ENCODE data around the gene MMP21.

Gene MMP21

DNA sequence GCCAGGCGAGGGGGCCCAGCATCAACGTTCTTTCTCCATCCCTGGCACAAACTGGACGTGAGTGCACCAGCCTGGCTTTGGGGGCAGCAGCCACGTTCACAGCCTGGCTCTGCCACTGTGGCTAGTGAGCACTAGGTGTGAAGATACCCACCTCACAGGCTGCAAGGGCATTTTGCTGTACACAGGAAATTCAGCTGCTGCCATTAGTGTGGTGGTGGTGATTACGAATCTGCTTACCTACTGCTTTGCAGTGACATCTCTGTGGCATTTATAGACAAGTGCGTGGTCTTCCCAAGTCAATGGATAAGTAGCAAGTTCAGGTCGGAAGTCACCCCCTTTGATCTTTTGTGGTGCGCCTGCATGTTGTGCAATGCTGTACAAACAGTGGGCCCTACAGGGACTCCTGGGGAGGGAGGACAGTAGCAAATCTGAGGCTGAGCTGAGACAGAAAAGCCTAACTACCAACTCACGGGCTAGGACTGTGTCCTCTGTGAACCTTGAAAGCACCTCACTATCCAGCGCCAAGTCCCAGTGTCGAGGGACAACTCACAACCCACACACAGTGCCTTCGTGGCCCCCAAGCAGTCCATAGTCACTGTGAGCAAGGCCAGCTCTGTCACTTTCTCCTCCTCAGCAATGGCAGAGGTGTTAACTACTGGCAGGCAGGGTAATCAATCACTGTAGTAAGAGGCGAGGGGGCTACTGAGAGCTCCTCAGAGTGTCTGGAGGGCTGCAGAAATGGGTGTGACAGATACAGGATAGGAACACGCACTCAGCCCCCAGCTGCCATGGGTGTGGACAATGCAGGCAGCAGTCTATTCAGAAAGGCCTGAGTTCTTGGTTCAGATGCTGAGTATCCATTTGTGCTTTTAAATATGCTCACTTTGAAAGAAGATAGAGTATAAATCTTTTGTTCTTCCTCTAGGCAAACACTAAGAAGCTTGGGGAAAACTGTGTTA lies 17.0 kb upstream of the MMP21 start:
- no peak for DNase-seq (ENCODE audit: low read depth)

DNA sequence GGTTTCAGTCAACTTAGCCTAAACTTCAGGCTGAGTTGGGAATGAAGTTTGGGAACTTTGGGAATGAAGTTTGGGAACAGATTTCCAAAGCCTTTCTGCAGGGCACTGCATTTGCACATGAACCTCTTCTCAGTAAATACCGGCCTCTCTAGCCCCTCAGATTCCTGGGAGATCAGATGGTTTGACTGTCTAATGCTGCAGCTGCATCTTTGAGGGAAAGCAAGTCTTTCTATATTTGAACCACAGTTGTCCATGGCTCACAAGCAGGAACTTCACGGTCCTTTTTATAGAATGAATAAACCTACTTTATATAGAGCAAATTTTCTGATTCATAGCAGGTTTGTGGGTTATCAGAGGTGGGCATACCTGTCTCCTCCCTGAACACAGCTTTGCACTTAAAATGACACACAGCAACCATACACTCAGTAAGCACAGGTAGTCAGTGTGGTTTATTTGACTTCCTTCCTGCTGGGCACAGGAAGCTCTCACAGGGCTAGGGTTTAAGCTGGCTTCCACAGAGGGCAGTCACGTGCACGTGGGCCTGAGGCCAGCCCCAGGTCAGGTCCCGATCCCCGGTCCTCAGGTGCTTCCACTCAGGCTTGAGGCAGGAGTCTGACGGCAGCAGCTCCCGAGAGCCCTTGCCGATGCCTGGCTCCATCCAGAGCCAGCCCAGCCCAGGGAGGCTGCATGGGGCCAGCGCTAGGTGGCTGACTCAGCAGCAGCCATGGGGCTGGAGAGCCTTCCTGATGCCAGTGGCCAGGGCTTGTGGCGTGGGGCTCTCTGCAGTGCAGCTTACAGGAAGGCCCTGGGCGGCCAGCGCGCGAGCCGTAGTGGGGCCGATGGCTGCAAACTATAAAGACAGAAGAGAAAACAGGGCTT lies 12.8 kb upstream of the MMP21 start:
- no peak for DNase-seq (ENCODE audit: low read depth)

DNA sequence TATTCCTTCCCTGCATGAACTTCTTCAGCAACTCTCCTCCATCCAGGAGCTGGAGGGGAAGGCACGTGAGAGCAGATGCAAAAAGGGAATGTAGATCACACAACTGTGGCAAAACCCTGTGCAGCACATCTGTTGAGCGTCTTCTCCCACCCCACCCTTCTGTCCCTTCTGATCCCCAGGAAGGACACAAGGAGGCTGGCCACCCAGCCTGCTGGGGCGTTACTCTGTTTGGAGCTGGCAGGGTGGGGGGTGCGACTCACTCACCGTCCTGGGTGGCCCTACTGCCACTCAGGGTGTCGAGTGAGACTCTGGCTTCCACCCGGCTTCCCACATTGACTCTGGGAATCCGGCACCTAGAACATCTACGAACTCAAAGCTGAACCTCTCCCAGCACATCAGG lies 10.2 kb upstream of the MMP21 start:
- DNase-seq (ENCODE audit: low read depth) = no peak

DNA sequence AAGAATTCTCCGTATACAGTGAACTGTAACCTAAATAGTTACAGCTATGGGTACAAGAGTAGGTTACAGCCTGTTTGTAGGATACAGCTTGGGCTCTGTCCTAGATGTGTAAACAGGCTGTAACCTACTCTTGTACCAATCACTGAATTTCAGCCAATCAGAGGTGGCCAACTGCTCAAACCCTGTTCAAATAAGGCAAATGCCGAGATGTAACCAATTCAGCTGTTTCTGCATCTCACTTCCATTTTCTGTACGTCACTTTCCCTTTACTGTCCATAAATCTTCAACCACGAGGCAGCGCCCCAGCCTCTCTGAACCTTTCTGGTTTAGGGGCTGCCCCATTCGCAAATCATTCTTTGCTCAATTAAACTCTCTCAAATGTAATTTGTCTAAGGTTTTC lies 8.3 kb upstream of the MMP21 start:
- DNase-seq (ENCODE audit: low read depth) = no peak

DNA sequence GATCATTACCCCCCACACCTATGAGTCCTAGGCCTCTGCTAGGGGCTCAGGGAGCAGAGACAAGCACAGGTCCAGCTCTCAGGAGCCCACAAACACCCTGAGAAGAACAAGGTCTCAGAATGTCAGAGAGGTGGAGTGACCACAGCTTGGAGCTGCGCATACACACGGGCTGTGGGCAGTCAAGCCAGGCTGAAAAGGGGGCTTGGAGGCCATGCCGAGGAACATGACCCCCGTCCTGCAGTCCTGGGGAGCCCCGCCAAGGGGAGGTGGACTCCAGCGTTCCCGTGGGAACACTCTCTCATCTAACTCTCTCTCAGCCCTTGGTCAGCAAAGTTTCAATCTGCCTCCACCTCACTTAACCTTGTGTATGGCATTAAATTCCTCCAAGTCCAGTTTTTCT lies 7.8 kb upstream of the MMP21 start:
- DNase-seq (ENCODE audit: low read depth) = no peak

DNA sequence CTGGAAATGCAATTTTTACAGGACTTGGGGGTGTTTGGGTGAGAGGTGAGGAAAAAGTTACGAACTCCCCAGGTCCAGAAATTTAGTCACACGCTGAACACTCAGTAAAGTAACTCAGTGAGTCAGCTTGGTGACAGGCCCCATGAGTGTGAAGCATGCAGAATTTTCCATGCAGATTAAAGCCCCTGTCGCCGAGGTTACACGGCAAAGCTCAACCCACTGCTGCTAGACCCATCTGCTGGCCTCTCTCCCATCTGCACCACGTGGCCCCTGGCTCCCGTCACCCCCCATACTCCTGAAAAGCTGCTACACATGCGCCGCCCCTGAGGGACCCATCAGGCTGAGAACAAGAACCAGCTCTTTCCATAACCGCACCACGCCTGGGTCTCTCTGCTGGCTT lies 7.0 kb upstream of the MMP21 start:
- no peak for DNase-seq (ENCODE audit: low read depth)

DNA sequence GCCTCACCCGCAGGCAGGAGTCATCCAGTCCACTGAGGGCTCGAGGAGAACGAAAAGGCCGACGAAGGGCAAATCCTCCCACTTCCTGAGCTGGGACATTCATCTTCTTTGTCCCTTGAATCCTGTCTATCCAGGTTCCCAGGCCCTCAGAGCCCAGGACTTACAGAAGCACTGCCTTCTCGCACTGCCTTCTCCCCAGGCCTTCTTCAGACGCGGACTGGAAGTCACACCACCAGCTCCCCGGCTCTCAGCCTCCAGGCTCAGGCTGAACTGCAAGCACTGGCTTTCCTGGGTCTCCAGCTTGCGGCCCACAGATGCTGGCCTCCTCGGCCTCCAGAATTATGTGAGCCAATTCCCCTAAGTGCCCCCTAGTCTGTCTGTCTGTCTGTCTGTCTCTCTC lies 6.4 kb upstream of the MMP21 start:
- no peak for DNase-seq (ENCODE audit: low read depth)

DNA sequence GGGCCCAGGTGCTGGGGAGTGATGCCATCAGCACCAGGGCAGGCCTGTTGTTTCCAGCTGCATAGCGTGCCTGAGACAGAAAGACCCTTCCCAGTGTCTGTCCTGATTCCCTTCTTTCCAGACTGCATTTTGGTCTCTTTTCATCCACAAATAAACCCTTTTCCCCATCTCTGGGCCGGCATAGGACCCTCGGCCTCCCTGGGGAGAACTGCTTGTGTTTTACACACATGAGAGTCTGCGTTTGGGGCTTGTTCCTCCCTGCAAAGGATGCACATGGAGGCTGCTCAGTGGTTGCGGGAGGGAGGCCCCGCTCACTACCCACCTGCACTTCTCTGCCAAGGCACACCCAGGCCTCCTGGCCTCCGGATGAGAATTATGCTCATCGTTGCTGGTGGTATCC lies 5.8 kb upstream of the MMP21 start:
- no peak for DNase-seq (ENCODE audit: low read depth)

DNA sequence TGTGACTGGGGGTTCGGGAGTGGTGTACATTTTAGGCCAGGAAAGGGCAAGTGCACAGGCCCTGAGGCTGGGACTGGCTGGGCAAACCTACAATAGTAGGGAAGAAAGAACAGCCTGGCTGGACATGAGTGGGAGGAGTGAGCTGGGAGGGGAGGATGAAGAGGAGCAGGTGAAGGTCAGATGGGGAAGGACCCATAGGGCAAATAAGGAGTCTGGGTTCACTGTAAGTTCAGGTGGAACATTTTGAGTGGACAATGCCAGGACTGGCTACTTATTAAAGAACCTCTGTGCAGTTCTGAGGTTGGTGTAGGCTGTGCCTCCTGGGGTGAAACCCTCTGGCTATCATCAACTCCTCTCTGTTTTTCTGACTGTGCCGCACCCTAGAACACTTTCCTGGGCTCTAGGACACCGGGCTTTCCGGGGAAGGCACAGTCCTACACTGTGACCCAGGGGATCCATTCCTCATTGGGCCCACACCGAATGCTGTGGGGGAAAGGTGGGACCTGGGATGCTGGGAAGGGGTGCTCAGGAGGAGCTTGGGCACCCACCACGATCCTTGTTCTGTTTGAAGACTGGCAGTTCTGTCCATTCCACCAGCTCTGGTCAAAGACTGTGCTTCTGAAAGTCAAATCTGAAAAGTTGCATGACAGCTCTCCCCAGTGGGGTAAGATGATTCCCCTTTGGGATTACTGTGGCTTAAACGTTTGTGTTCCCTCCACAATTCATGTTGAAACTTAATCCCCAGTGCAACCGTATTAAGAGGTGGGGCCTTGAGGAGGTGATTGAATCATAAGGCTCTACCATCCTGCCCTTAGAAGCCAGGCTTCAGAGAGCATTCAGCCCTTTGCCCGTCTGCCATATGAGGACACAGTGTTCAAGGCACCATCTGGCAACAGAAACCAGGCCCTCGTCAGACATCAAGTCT lies 4.0 kb upstream of the MMP21 start:
- DNase-seq (ENCODE audit: low read depth) = no peak

DNA sequence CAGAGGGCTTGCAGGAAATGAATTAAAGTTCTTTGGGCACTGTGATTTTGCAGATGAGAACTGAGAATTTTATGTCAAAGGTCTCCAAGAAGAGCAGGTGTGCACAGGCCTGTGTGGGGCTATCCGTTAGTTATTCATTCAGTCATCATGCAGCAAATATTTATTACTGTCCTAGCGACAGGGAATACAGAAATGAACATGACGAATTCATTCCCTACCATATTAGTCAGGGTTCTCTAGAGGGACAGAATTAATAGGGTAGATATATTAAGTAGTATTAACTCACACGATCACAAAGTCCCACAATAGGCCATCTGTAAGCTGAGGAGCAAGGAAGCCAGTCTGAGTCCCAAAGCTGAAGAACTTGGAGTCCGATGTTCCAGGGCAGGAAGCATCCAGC lies 2.9 kb upstream of the MMP21 start:
- no peak for DNase-seq (ENCODE audit: low read depth)

DNA sequence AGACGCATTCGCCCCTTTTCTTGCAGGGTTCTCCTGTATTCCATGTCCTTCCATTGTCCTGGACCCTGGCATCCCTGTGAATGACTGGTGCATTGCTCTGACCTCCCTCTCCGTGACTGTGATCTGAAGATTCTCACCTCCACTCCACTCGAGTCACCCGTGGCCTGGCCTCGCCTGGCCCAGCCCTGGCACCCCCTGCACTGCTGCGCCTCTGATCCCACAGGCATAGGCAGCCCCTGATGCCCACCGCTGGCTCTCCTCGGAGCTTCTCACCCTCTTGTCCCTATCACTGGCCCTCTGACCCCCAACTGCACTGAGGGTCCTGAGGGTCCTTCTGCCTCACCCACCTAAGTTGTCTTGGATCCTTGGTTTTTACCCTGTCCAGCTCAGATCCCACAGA lies 2.2 kb upstream of the MMP21 start:
- DNase-seq (ENCODE audit: low read depth) = no peak

DNA sequence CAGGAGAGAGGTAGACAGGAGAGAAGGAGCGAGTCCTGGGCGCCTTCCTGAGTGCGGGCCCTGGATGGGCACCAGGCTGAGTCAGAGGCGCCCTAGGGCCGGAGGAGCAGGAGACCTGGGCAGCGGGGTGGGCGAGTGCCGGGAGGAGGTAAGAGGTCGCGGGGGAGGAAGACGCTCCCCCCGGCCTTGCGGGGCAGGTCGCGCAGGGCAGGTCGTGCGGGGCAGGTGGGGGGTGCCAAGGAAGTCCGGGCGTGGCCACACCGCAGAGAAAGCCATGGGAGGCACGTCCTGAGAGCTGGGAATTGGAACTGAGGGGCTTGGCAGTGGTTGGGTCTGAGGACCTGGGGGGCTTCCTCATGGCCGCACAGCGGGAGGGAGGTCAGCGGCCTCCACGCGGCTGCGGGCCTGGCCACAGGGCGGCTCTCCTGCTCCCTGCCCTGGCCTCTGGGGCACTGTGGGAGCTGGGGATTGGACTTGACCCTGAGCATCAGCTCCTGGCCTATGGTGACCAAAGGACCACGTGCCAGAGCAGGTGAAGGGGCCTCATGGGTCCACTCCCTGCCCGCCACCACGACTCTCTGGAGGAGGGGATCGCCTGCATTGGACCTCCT lies 935 bp downstream of the MMP21 start:
- DNase-seq (ENCODE audit: low read depth) = no peak

DNA sequence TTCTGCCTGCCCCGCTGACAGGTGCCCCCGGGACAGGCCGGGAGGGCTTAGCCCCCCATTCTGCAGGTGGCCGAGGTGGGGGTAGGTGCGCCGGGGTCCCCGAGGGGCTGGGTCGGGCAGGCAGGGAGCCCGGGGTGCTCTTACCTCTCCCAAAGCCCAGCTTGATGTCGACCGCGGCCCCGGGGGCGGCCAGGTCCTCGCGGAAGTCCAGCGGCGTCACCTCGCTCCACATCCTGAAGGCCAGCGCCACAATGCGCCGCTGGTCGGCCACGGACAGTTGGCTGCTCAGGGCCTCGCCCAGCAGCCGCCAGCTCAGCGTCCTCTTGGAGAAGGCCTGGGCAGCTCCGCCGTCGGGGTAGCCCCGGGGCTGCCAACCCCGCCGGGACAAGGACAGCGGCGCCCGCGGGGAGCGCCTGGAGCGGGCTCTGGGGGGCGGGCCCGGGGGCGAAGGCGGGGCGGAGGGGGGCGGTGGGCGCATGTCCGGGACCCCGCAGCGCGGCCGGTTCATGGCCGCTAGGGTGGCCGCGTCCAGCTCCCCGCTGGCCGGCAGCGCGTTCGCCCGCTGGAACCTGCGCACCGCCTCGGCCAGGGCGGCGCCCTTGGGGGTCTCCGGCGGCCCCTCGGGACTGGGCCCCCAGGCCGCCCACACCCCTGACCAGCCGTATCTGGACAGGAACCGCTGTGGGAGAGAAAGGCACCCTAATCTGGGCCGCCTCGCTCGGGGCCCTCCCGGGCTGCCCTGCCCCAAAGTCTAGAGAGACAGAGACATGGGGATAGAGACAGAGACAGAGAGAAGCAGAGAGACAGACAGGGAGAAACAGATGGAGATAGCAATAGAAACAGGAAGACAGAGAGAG lies 1.7 kb downstream of the MMP21 start:
- DNase-seq (ENCODE audit: low read depth) = no peak

DNA sequence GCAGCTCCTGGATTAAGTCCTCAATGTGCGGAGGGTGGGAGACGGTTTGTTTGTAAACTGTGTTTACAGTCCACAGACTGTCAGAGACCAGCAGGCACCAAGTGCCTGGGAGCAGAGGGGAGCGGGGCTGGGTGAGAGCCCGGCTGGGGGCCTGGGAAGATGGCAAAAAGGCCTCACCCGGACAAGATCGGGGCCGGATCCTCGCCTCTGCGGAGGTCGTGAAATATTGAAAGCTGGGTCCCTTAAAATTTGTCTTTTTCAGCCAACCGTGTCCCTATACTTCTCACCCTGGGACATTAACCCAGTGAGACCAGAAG lies 2.8 kb downstream of the MMP21 start:
- DNase-seq (ENCODE audit: low read depth) = no peak

DNA sequence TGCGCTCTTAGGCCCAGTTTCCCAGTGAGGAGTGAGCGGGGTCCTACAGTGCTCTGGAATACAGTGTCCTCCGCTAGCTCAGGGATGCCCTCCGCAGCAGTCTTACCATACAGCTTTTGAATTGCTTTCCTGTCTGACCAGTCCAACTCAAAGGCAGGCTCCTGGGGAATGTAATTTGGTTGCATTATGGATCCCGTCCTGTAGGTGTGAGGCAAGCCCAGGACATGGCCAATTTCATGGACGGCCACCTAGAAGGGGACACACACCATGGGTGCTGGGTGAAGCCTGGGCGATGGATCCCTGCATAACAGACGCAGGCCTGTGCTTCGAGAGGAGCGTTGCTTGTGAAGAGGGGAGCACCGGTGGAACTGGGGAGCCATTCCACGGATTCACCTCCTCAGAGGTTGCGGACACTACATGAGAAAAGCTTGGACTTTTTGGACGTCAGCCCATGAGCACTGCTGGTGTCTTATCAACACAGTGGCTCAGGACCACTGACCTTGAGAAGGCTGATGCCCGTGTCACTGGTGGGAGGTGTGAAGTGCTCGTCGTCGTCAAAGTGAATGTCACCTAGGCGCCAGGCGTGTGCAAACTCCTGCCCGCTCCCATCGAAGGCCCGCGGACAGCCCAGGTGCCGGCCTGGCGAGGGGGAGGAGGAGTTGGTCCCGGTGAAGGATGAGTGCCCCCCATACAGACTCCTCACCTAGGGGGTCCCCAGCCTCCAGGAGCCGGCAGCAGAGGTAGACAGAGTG lies 3.3 kb downstream of the MMP21 start:
- no peak for DNase-seq (ENCODE audit: low read depth)

DNA sequence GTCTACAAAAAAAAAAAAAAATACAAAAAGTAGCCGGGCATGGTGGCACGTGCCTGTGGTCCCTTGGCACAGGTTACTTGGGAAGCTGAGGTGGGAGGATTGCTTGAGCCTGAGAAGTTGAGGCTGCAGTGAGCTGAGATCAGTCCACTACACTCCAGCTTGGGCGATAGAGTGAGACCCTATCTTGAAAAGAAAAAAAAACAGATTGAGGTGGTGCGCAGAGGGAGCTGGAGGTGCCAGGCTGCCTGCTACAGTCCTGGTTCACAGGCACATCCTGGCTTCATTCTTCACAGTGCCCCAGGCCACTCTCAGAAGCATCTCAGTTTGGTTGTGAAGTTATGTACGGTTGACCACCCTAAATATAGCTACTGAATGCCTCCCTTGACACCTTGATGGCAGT lies 4.8 kb downstream of the MMP21 start:
- no peak for DNase-seq (ENCODE audit: low read depth)

DNA sequence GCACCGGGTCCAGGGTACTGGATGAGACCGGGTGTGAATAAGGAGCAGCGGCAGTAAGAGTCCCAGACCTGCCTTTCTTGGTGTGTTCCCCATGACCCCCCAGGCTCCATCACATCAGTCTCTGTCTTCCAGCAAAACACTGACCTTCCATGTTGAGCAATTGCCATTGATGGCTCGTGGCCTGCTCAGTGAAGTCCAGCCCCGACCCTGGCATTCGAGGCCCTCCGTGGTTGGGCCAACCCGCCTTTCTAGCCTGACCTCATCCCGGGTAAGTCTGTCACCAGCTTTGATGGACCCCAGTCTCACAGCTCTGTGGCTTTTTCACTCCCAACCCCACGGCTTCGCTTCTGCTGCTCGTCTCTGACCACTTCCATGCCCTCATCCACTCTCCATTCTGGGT lies 6.4 kb downstream of the MMP21 start:
- DNase-seq (ENCODE audit: low read depth) = no peak

DNA sequence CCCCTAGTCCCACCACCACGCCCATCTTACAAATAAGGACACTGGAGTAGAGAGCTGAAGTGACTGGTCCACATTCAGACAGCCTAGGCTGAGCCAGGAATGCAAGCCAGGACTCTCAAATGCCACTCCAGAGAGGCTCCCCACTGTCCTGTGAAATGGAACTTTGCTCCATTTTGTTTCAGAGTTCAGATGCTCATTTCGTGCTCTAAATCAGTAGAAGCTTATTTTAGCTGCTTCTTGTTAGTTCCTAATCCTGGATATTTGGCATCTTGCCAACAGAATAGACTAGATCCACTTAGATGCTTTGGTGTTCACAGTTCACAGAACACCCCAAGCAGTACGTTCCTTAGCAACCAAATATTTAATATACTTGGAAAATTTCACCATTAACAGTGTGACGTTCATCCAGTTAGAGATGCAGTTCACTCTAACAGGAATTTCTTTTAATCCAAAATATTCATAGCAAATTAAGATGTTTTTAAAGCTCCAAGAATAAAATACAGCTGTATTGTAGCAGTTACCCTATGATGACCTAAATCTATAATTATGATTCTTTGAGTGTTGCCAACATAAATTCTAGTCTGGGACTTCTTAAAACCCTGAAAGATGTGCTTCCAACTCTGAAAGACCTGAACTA lies 7.3 kb downstream of the MMP21 start:
- DNase-seq (ENCODE audit: low read depth) = no peak

DNA sequence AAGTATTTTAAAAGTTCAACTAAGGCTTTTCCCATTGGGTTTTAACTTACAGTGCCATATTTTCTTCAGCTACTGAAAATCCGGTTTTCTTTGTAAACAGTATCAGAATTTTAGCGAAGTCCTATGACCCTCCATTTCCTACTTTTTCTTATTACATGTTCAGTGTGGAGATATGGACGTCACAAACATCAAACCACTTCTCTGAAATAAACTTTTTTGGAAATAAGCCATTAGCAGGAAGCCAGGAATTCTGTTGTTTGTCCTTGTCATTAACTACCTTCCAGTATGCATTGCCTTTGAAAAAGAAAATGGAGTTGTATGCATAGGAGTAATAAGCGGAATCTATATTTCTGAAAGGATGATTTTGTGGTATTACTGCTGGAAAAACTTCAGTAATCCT lies 9.1 kb downstream of the MMP21 start:
- DNase-seq (ENCODE audit: low read depth) = no peak

DNA sequence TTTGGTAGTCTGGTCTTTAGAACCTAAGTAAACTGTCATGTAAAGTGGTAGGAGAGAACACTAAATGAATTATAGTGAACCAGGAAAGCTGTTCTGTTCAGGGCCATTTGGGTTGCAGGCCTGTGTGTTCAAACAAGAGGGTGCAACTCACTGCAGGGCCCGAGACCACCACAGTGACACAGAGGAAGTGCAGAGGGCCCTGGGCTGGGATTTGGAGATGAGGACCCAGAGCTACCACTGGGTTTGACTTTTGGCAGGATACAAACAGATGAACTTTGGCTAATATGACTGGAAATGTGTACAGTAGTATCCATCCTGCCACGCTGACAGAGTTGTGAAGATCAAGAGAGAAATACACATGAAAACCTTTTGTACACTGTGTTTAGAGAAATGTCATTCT lies 9.8 kb downstream of the MMP21 start:
- no peak for DNase-seq (ENCODE audit: low read depth)

Measured in HS-27A (cell line).